ENCODE measurements around the gene ADPRHL1.

The ADPRHL1 gene

DNA sequence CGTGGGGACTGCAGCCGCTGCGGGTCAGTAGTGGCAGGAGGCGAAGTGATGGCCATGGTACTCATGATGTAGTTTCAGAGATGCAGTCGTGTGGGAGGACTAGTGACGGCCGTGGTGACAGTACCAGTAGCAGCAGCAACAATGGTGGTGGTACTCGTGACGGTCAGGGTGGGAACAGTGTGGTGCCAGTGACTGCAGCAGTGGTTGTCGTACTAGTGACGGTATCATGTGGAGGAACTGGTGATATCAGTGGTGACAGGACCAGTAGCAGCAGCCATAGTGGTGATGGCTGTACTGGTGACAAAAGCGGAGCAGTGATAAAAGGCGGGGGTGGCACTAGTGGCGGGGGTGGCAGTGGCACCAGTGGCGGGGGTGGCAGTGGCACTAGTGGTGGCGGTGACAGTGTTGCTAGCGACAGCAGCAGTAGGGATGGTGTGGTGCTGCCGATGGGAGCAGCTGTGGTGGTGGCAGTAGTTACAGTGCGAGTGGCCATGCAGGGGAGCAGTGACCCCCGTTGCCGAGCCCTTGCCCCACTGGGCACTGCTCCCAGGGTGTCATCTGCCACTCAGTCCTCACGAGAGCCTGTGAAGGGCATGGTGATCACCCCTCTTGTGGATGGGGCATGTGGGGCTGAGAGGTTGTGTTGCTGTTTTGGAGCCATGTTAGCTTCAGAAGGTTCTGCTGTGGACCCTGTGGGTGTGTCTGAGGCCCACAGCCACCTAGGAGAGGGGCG is 22.7 kb downstream of the ADPRHL1 start:
- DNase-seq: no peak

DNA sequence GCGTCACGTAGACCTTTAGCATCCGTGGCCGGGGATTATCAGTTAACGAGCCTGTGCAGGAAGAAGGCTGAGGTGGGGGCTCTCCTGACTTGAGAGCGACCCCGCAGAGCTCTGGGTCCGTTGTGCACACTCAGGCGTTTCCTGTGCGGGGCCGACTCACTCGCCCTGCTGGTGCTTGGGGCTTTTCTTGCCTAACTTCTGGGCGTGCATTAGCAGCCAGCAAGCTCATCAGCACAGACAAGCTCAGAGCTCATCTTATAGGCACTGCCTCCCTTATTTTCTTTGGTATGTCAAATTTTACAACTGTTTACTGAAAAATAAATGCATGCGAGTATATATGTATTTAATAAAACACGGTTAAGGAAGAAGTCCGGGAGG is 23.7 kb downstream of the ADPRHL1 start:
- DNase-seq: no peak

DNA sequence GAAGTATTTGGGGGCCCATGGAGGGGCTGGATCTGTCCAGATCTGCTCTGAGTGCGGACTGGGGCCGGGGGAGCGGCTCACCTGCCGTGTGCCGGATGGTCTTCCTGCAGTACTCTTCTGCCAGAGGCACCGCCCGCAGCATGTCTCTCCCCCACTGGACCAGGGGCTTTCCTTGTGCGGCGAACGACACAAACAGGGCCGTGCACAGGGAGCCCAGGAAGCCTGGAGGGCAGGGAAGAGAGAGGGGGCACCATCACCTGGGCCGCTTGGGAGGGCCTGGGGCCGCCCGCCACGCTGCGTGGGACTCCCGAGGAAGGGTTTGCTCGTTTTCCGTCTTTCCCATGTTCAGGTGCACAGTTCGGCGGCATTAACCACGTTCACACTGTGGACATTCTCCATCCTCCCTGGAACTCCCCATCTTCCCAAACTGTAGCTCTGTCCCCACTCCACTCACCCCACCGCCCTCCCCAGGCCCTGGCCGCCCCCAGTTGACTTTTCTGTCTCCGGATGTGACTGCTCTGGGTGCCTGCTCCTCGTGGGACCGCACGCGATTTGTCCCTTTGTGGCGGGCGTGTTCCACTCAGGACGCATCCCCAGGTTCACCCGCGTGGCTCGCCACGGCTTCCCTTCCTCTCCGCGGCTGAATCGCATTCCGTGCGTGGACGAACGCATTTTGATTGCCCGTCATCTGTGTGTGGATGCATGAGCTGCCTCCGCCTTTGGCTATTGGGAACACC is 24.2 kb downstream of the ADPRHL1 start:
- no peak for DNase-seq

DNA sequence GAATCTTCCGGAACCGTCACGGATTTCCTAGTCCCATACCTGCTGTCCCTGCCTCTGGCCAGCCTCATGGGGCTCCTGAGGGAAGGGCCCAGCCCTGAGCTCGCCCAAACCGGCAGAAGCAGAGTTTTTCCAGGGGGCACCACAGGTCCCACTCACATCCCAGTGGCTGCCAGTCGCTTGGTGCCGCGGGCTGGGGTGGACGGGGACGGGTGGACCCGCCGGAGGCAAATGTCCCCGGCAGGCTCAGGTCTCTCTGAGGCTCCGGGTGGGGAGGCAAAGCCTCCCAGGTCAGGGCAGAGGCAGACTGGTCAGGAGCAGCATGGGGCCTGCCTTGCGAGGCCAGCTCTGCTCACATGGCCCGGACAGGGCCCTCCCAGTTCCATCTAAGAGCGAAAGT is 24.8 kb downstream of the ADPRHL1 start:
- DNase-seq: no peak

DNA sequence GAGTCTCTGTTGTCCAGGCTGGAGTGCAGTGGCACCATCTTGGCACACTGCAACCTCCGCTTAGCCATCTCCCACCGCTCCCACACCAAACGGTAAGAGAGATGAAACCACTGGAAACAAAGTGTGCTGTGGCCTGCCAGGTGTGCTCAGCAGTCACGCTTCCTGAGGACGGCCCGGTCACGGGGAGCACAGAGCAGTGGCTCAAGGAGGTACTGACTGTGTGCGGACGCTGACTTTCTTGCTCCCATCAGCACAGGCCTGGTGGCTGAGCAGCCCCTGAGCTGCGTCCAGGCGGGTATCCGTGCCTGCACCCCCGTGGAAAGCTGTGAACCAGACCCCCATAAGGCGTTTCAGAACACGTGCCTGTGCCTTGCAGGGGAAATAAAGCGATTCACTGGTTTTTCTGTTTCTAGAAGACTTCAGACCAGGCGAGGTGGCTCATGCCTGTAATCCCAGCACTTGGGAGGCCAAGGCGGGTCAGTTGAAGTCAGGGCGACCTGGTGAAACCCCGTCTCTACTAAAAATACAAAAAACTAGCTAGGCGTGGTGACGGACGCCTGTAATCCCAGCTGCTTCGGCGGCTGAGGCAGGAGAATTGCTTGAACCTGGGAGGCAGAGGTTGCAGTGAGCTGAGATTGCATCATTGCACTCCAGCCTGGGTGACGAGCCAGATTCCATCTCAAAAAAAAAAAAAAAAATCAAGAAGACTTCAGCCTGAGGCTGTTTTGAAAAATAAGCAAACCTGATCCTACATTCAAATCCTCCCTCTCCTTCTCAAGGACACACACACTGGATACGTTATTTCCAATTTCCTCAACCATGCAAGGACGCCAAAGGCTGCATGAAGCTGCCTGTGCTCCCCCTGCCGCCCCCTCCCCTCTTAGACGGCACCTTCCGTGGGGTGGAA is 25.5 kb downstream of the ADPRHL1 start:
- no peak for DNase-seq

DNA sequence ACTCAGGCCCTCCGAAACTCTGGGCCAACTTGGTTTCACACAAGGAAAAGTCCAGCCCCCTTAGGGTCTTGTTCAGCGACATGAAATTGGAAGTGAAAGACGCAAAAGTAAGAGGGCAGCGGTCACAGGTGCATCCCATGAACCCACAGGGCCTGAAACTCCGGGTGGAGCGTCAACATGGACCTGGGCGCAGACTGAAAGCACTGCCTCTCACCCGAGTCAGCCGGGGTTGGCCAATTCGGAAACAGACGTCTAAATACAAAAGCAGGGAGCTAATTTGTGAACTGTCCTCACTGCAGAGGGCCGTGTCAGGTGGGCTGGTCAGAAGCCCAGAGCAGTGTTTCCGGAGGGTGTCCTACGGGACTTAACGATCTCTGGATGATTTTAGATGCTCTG is 26.7 kb downstream of the ADPRHL1 start:
- no peak for DNase-seq

DNA sequence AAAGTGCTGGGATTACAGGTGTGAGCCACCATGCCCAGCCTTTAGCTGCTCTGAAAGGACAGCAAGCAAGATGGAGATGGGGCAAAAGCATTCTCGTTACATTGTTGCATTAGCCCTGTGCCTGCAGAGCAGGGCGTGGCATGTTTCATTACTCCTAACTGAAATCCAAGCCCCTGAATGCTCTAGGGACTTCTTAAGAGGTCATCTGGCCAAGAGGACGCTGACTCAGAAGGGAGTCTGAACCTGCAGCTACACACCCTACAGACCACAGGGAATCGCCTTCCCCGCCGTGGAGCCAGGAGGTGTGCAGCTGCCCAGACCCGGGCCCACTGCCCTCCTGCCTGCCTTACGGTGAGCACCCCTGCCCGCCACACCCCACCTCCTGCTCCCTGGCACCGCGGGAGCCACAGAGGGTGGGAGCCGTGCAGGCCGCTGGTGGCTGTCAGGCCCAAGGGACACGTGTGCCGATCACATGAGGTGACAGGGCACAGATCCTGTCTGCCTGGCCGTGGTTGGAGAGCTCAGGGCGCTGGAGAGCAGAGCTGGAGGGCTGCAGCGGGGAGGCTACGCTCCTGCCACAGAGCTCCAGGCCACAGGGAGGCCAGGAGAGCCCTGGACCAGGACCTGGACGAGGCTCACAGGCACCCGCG is 27.2 kb downstream of the ADPRHL1 start:
- DNase-seq: no peak

DNA sequence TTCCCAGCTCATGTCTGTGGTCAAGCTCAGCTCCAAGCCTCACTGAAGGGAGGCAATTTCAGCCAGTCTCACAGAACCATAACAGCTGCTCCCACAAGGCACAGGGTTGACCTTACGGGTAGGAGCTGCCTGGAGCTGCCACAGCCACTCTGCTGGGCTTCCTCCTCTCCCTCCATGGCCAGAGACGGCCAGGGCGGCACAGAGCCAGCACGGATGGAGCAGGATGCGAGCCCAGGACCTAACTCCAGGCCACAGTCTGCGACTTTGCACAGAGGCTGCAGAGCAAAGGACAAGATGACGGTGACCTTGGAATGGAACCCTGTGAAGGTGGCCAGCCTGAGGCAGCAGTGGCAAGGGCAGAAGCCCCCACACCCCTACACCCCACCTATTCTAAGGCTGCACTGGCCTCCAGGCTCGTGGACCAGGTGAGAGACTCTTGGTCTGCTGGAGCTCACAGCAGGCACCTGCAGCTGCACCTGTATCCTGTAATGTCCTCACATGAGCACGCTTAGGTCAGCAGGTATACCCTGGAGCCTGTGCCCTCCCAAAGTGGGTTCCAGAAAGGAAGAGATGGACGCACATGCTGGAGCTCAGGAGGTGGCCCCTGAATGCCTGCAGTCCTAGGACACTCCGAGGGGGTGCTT is 29.6 kb downstream of the ADPRHL1 start:
- DNase-seq: no peak

DNA sequence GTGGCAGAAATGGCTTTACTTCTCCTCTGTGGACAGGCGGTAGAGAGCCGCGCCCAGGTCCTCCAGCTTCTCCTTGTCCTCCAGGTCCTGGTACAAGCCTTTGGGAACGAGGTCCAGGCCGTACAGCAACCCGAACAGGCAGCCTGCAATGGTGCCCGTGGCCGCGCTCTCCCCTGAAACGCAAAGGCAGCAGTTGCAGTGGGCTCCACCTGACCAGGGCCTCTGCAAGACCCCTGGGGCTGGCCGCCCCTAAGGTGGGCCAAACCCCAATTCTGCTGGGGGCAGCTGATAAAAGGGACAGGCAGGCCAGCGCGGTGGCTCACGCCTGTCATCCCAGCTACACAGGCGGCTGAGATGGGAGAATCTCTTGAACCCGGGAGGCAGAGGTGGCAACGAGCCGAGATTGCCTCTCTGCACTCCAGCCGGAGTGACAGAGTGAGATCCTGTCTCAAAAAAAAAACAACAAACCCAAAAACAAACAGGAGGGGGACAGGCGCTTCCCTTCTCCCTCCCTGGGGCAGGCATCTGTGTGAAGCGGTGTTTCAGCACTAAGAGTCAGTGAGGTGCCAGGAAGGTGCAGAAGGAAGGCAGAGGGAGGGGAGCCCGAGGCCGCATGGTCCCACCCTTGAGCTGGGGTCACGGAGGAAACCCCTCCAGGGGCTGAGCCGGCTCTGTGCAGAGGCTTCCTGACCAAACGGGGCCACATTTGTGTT is 30.3 kb downstream of the ADPRHL1 start:
- no peak for DNase-seq

DNA sequence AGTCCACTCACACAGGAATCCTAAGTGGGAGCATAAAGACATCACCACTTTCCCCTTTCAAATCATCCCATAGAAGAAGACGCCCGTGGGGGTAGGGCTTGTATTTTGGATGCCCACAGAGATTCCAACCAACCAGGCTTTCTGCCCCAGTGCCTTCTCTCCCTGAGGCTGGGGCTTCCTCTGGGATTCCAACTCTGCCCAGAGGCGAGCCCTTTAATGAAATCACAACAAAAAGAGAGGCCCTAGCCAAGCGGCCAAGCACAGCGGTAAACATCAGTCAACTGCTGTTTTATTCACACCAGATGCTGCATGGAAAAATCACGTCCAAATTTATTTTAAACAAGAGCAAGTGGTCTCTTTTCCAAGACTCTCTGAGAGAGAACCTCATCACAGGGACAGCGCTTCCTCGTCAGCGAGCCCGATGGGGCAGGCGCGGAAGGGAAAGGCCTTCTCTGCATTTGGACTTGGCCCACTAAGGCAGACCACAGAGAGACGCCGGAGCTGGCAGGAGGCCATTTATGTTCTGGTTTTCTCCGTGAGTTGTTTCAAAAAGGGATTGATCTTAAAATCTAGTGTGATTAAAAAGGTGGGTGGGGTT is 31.5 kb downstream of the ADPRHL1 start:
- DNase-seq: no peak

DNA sequence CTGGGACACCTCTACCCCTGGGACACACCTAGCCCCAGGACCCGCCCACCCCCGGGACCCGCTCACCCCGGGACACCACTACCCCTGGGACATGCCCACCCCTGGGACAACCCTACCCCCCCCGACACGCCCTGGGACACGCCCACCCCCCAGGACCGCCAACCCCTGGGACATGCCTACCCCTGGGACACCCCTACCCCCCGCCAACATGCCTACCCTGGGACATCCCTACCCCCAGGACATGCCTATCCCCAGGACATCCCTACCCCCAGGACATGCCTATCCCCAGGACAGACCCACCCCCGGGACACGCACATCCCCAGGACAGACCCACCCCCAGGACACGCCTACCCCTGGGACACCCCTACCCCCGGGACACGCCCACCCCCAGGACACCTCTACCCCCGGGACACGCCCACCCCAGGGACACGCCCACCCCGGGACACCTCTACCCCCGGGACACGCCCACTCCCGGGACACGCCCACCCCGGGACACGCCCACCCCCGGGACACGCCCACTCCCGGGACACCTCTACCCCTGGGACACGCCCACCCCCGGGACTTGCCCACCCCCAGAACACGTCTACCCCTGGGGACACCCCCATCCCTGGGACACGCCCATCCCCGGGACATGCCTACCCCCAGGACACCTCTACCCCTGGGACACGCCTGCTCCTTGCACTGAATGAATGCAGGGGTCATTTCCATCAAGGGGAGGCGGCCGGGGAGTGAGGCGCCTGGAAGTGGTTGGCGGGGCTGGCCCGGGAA is 32.3 kb downstream of the ADPRHL1 start:
- DNase-seq: no peak

DNA sequence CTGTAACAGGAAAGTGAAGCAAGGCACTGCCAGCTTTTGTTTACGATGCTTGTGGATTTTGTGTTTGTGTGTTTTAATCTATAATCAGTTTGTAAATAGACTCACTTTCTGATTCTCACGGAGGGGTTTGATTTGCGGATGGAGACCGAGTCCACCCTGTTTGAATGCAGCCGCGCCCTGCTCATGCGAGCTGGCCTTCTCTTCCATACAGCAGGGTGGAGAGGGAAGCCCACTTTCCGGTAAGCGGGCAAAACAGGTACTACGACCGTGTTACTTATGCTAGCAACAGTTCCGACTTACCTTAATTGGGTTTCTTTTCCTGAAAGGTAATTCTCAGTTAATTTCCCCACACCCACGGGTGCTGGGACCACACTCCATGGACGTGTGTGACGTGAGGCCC is 33.1 kb downstream of the ADPRHL1 start:
- no peak for DNase-seq

DNA sequence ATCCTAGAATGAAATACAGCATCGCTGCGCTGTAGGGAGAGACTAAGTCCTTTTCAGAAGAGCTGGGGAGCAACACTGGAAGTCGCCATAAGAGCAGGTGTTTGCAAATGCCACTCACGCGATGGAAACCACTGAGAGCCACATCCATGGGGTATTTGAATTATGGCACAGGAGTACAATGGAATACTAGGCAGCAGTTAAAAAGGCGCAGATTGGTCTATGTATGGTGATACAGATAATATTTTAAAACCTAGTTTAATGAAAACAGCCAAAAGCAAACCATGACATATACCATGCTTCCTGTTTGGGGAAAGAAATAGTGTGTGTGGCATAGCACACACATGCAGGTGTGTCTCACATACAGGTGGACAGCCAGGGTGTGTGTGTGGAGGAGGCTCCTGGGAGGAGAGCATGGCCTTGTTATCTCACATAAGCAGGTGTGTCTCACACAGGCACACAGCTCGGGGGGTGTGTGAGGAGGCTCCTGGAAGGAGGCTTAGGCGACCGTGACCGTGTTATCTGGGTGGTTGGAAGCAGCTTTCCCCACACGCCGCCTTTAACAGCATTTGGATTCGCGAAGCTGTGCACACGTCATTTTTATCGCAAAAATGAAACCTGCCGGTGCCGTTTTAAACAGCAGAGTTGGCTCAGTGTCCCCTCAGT is 33.6 kb downstream of the ADPRHL1 start:
- DNase-seq: no peak

DNA sequence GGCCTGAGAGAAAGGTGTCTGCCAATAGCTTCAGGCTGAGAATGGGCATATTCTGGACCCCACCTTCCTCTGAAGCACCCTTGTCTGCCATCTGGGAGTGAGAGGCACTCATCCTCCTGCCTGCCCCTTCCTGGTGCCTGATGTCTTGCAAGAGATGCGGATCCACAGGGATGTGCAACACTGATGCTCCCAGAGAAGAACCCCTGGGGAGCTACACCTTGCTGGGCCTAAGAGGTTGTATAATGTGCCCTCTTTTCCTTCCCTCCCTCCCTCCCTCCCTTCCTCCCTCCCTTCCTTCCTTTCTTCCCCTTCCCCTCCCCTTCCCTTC is 34.6 kb downstream of the ADPRHL1 start:
- DNase-seq: no peak

DNA sequence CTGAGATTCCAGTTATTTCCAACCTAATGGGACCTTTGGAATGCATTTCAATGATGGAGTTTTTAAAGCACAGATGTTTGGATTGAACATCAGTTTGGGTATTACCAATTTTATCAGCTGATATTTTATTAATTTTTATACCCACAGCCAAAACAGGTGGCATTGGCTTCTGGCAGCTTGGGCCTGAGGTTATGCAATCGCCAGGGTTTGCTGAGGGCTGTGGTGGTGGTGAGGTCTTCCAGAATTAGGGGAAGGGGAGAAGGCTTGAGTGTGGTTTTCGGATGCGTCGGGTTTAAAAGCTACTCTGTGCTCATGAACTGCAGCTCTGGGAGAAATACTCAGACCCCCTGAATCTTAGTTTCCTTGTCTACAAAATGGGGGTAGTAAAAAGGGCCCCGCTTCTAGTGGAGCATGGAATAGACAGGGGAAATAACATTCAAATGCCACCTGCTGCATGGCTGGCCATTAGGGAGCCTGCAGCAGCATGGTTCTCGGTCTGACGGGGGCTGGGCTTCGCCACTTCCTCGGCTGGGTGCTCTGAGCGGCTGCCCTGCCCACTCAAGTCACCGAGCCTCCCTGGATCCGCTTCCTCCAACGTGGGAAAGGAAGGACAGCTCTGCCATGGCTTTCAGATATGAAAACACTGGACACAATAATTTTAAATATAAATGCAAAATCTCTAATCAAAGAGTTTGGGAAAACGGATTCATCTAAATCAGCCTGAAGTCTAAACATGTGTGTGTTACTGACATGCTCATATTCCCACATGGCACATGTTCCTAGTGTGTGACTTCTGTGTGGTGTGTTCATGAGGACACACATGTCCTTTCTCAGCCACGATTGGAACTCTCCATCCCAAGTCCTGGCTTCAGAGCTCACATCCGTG is 35.2 kb downstream of the ADPRHL1 start:
- no peak for DNase-seq

DNA sequence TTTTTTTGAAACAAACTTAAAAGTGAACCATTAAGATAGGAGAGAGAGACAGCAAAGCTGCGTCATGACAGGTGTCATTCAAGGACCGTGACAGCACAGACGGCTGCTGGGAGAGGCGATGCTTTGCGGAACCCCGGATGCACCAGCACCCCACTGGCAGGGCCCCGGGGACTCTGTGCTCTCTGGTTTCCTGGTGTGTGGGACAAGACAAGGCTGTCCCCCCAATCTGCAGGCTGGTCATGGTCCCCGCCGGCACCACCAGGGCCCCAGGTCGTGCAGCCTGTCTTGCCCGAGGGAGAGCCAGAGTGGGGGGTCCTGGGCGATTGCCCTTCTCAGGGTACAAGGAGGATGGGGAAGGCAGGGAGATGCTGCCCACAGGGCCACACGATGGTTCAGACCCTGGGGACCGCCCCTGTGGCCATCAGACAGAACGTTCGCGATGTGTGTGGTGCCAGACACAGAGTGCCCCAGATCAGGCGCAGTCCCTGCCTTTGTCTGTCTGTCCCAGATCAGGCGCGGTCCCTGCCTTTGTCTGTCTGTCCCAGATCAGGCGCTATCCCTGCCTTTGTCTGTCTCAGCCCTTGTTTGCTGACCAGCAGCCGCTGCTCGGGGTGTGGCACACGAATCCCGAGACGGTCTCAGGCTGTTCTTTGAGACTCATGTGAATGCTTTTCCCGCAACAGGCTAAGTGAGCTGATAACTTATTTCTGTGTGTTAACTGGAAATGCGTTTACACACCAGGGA is 36.1 kb downstream of the ADPRHL1 start:
- DNase-seq: no peak

DNA sequence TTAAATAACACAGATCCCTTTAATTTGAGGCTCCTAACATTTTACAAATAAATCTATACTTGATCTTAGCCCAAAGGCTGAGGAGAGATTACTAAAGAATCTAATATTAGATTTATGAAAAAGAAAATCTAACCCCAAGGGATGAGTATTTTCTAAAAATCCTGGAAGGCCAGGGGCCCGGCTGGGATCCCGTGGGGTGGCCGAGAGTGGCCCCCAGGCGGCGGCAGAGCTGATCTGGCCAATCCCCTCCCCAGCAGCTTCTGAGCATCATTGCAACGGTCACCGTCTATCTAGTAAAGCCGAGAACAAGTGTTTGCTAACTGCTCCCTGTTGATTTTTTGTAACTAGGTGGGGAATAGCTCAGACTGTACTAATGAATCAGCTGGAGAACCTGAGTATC is 37.5 kb downstream of the ADPRHL1 start:
- no peak for DNase-seq

DNA sequence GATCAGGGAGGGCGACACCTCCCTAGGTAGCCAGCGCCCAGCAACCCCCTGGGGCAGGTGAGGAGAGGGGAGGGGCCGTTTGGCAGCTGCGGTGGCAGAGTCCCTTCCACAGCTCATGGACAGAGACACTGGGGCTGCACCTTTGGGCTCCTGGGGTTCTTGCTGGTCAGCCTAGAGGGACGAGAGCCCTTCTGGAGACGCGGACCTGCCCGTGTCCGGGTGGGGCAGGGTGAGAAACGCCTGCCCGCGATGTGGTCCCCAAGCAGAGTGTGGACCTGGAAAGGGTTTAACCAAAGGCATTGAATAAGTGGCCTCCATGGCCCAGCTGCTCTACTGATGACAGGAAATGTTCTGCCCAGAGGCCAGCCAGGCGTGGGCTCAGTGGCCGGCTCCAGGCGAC is 38.3 kb downstream of the ADPRHL1 start:
- no peak for DNase-seq

DNA sequence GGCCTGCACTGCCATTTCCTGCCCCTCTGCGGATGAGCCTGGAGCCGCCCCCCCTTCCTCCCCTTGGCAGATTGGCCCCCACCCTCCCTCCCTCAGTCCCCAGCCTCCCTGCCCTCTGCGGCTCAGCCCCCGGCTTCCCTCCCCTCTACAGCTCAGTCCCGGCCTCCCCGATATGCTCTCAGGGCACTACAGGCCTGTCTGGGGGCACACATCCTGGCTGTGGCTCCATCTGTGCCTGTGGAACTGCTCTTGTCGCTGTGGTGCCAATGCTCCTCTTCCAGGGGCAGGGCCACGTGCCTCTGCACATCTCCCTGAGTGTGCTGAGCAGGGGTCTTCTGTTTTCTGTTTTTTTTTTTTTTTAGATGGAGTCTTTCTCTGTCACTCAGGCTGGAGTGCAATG is 39.0 kb downstream of the ADPRHL1 start:
- DNase-seq: no peak

All from CD4-positive, alpha-beta T cell treated with Interleukin-4 for 4 hours (primary cell).